Brain microvascular endothelial cell (primary cell): ENCODE data around the gene SEMA3F.

ENCODE experiments used
- DNase-seq: peaks from one replicate; pipeline ENCODE4 v3.0.0-alpha.2; 2020
- H3K27ac ChIP-seq: fragments of 250-450 bp; sonication (Bioruptor Pico); 2 replicates; pipeline ENCODE4 v1.5.1; 2020; ENCODE audit warnings: mild to moderate bottlenecking, moderate library complexity
- H3K27me3 ChIP-seq: fragments of 250-450 bp; sonication (Bioruptor Pico); replicated peaks from 2 replicates; pipeline ENCODE4 v1.5.1; 2020; ENCODE audit warnings: mild to moderate bottlenecking
- H3K36me3 ChIP-seq: fragments of 250-450 bp; sonication (Bioruptor Pico); replicated peaks from 2 replicates; pipeline ENCODE4 v1.5.1; 2020; ENCODE audit warnings: mild to moderate bottlenecking
- H3K4me3 ChIP-seq: 2 replicates; pipeline ENCODE4 v1.5.1; 2011; ENCODE audit warnings: low read depth, mild to moderate bottlenecking, control low read depth, low read length, moderate library complexity
- CTCF ChIP-seq: IDR thresholded peaks from 2 replicates; pipeline ENCODE4 v1.5.1; 2011; ENCODE audit warnings: low read depth, mild to moderate bottlenecking, moderate library complexity, low read length, control low read depth, inconsistent platforms; ENCODE audit errors: missing control alignments
- in situ Hi-C: cut with HindIII; loops from 2 replicates; pipeline ENCODE4 v1.10.0; 2017; ENCODE audit warnings: low sequenced_read_pairs, low pct_ligation_motif_present

SEMA3F gene

GRCh38 chr3:50181985-50182384 is 26.9 kb downstream of the SEMA3F start:
- DNase-seq: no peak
- no peaks in the 10 kb centered on the region for H3K27me3 ChIP-seq
- TF ChIP-seq CTCF: no peak
- H3K4me3 ChIP-seq: no peak overlapping the region
- H3K36me3 ChIP-seq: no peaks in the 10 kb centered on the region
- no peak overlapping the region for H3K27ac ChIP-seq
- in situ Hi-C loops: no loop called here

DNA sequence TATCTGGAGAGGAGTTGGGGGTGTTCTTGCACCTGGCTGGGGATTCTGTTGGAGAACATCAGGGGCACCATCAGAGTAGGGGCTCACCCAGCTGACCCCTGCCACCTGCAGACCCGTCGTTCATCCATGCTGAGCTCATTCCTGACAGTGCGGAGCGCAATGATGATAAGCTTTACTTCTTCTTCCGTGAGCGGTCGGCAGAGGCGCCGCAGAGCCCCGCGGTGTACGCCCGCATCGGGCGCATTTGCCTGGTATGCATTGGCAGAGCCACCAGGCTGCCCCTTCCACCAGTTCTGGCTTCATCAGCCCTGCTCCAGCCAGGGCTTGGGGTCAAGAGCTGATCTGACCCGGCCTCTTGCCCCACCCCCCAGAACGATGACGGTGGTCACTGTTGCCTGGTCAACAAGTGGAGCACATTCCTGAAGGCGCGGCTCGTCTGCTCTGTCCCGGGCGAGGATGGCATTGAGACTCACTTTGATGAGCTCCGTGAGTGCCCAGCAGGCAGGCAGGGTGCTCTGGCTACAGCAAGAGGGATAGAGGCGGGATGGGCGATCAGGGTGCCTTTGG is 27.5 kb downstream of the SEMA3F start:
- H3K36me3 ChIP-seq: no peaks in the 10 kb centered on the region
- no peak for TF ChIP-seq CTCF
- no peaks in the 10 kb centered on the region for H3K27me3 ChIP-seq
- no peak for DNase-seq
- H3K4me3 ChIP-seq: no peak overlapping the region
- in situ Hi-C loops: no loop called here
- no peak overlapping the region for H3K27ac ChIP-seq

DNA sequence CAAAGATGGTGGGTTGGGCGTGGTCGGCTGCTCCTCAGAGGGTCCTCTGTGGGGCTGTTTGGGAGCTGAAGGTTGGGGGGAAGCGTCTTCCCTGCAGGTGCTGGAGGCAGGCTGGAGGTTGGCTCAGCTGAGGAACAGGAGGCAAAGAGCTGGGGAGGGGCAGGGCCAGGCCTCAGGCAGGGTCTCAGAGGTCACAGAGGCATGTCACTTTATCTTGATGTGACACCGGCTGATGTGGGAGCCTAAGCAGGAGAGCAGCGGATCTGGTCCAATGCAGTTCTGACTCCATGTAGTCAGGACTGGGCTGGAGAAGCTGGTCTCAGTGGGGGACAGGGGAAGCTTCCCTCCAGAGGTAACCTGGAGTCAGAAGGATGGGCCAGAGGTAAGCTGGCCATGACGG is 28.6 kb downstream of the SEMA3F start:
- Histone ChIP-seq H3K27ac (no peak overlapping the region), H3K36me3 (no peaks in the 10 kb centered on the region), H3K4me3 (no peak overlapping the region), H3K27me3 (no peaks in the 10 kb centered on the region)
- in situ Hi-C loops: no loop called here
- no peak for TF ChIP-seq CTCF
- DNase-seq: no peak

- H3K27me3 ChIP-seq: no peaks in the 10 kb centered on the region
- in situ Hi-C loops: no loop called here
- H3K27ac ChIP-seq: no peak overlapping the region
- no peaks in the 10 kb centered on the region for H3K36me3 ChIP-seq
- H3K4me3 ChIP-seq: no peak overlapping the region
- DNase-seq: no peak
- no peak for TF ChIP-seq CTCF
Measured at GRCh38 chr3:50184242-50184978, 29.3 kb downstream of the SEMA3F start.

GRCh38 chr3:50185230-50185629 is 30.1 kb downstream of the SEMA3F start:
- DNase-seq: no peak
- Histone ChIP-seq H3K27ac (no peak overlapping the region), H3K27me3 (no peaks in the 10 kb centered on the region), H3K4me3 (no peak overlapping the region), H3K36me3 (no peaks in the 10 kb centered on the region)
- in situ Hi-C loops: no loop called here
- no peak for TF ChIP-seq CTCF

DNA sequence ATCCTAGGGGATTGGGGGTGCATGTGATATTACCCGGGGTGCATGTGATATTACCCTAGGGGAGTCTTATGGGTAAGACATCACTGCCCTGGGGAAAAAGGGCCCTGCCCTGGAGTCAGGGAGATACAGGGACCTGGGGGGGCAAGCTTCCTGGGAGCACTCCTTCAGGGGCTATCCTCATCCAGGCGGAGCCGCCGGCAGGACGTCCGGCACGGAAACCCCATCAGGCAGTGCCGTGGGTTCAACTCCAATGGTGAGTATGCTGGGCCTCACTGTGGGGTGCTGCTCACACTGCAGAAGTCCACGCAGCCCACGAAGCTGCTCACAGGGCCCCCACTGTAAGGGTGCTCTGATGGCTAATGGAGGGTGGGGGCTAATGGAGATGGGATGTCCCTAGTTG is 31.0 kb downstream of the SEMA3F start:
- no peak for DNase-seq
- Histone ChIP-seq H3K27me3 (no peaks in the 10 kb centered on the region), H3K4me3 (no peak overlapping the region), H3K27ac (no peak overlapping the region), H3K36me3 (no peaks in the 10 kb centered on the region)
- in situ Hi-C loops: no loop called here
- TF ChIP-seq CTCF: no peak
